ENCODE data around the gene CFAP410.

GRCh38 chr21:44306936-44307704, 32.1 kb downstream of the CFAP410 start:
- TF ChIP-seq POLR2A (IDR thresholded peaks at IDR 0.05) (no peak), CTCF (IDR thresholded peaks at IDR 0.05) (no peak), POLR2AphosphoS5 (IDR thresholded peaks at IDR 0.05; ENCODE audit: insufficient read depth in 1 of 2, low read depth in 1 of 2) (no peak)

Data from vagina (tissue), 2 donors.